Spleen (tissue), 11 donors: ENCODE results near the gene CHST13. TPM values are rescaled to one million over a fixed set of nuclear protein-coding genes. Genes with fewer than 3 reads are reported as not detected.

Source experiments
- DNase-seq: peaks from one replicate; pipeline ENCODE4 v3.0.0-alpha.2; 2020
- H3K27ac ChIP-seq, 8 donors: fragments of 200-600 bp; sonication (generic) in 7 of 8; 1 replicate in 4 of 8; 2 replicates in 4 of 8; pipeline versions ENCODE4 v1.5.0 to v1.8.0; 2016 to 2021; ENCODE audit warnings: inconsistent platforms in 4 of 8, mild to moderate bottlenecking in 4 of 8, moderate library complexity in 1 of 8
- H3K27me3 ChIP-seq, 7 donors: fragments of 200-600 bp; sonication (generic) in 6 of 7; replicated peaks in 1 of 7; 1 replicate in 4 of 7; 2 replicates in 3 of 7; pipeline versions ENCODE4 v1.5.0 to v1.8.0; 2016 to 2021; ENCODE audit warnings: inconsistent platforms in 3 of 7, mild to moderate bottlenecking in 1 of 7
- H3K36me3 ChIP-seq, 6 donors: fragments of 200-600 bp; sonication (generic) in 5 of 6; 1 replicate in 4 of 6; 2 replicates in 2 of 6; pipeline versions ENCODE4 v1.5.0 to v1.8.0; 2016 to 2021; ENCODE audit warnings: inconsistent platforms in 2 of 6
- H3K4me1 ChIP-seq, 6 donors: fragments of 200-600 bp; sonication (generic) in 5 of 6; 1 replicate in 3 of 6; 2 replicates in 3 of 6; pipeline versions ENCODE4 v1.5.0 to v1.8.0; 2016 to 2021; ENCODE audit warnings: inconsistent platforms in 3 of 6
- H3K4me3 ChIP-seq, 8 donors: fragments of 200-600 bp; sonication (generic) in 7 of 8; 1 replicate in 4 of 8; 2 replicates in 4 of 8; pipeline versions ENCODE4 v1.5.0 to v1.8.0; 2016 to 2021; ENCODE audit warnings: inconsistent platforms in 4 of 8, mild to moderate bottlenecking in 4 of 8, moderate library complexity in 2 of 8
- H3K9me3 ChIP-seq, 8 donors: fragments of 200-600 bp; sonication (generic) in 7 of 8; 1 replicate in 4 of 8; 2 replicates in 4 of 8; pipeline versions ENCODE4 v1.5.0 to v1.8.0; 2016 to 2021; ENCODE audit warnings: inconsistent platforms in 4 of 8
- POLR2A ChIP-seq, 3 donors: fragments of 450-650 bp; IDR thresholded peaks; one replicate each; pipeline ENCODE4 v1.5.1; 2017; ENCODE audit warnings: antibody characterized with exemption in 3 of 3, mild to moderate bottlenecking in 1 of 3
- POLR2AphosphoS5 ChIP-seq, 3 donors: sonication (generic); formaldehyde crosslinking; IDR thresholded peaks; one replicate each; pipeline ENCODE4 v1.5.1; 2017; ENCODE audit warnings: antibody characterized with exemption in 3 of 3
- WGBS, 5 donors: extraction: QIAGEN DNeasy Blood & Tissue Kit in 3 of 5; methylation state at CpG; one replicate each; pipeline versions ENCODE4 v1.1.5 to v1.1.7; 2013 to 2018; 5-methylcytosine and 5-hydroxymethylcytosine counted together
- intact Hi-C: fragments of 100-400 bp; cut with DNase I; formaldehyde crosslinking; loops from one replicate; pipeline ENCODE4 v1.15.0; 2023; ENCODE audit warnings: low total_unique reads
- polyA plus RNA-seq, 3 donors: library from polyadenylated mRNA; stranded (reverse); fragments of 200-250 nt; gene quantifications; one replicate each; pipeline ENCODE4 v1.2.1, GENCODE V29; 2013
- total RNA-seq, 7 donors: library from RNA; depleted of rRNA in 3 of 7; stranded (reverse); fragments of >200 nt in 3 of 7; fragmentation: NEBNext Ultra II Directional in 4 of 7; extraction: Animal tissue kit (Norgen Biotek cat#: 25700) in 4 of 7; gene quantifications; one replicate each; pipeline versions ENCODE4 v1.1.0 to v1.2.1, GENCODE V29; 2016 to 2021
- TF ChIP-seq, protein P1 (sequence below), 11 experiments: fragments of 200-600 bp in 7 of 11; fragments of 450-650 bp in 4 of 11; sonication (generic) in 4 of 11; IDR thresholded peaks in 8 of 11; conservative IDR thresholded peaks in 3 of 11; 1 replicate in 7 of 11; 2 replicates in 4 of 11; pipeline versions ENCODE4 v1.4.0 to v1.8.0; 2016 to 2021; ENCODE audit warnings: antibody characterized with exemption in 11 of 11, inconsistent platforms in 4 of 11, mild to moderate bottlenecking in 1 of 11
- donor health status: healthy with polysubstance abuse.
- donor health status: DM: no; HTN: no; CAD: no; lungs with moderate emphysema.
- donor health status: DM: no; HTN: no; CAD: no.
- donor health status: Bipolar disorder and iron deficiency.
- donor health status: healthy.
- donor health status: DM: no; HTN: no; CAD: no.
- donor health status: DM: yes; HTN: yes; CAD: no.

Gene CHST13
- total and polyA plus RNA-seq, 10 donors, result 0.26 to 11.2 (median 2.9) TPM

DNA sequence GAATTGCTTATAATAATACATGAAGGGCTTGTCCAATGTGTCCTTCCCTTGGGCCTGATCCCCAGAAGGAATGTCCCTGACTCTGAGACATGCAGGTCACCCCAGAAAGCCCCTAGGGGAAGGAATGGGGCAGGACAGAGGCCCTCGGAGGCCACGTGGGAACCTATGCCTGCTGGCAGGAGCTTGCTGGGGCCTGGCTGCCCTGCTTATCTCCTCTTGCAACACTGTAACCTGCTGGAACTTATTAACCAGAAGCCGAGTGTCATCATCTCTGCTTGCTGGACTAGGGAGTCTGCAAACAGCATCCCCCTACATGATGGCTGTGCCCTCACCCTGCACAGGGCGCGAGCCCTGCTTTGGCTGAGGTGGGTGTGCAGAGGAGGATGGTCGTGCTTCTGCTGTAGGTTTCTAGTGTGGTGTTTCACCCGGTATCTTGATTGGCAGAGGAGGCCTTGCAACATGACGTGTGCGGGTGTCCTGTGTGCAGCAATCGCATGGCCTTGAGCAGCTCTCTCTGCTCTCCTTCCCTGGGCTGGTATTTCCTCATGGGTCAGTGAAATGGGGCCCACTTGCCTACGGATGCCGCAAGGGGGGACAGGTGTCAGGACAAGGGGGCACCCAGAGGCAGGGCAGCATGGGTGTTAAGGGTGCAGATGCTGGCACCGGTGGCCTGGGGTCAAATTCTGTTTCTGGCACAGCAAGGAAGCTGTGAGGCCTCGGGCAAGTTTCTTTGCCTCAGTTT lies 5.0 kb downstream of the CHST13 start:
- WGBS, 5 donors, result 45 to 77% (median 65%) methylated on average over 11 to 14 of the region's 14 CpGs
- H3K27me3 ChIP-seq, result peaks cover 0 to 37% (median 11%) of the 10 kb centered on the region in 7 donors
- H3K9me3 ChIP-seq, result no peaks in the 10 kb centered on the region
- peaks cover 3 to 71% (median 38%) of the 10 kb centered on the region in 6 donors for H3K4me1 ChIP-seq
- intact Hi-C loops, result loop anchor here (5.0 to 10.0 kb wide), 2 partner anchors 126 to 1018 kb away; partner anchors contain the start of gene TXNRD3
- peak; percentile 78 for DNase-seq
- no peaks in the 10 kb centered on the region for H3K36me3 ChIP-seq
- TF ChIP-seq POLR2A (IDR thresholded peaks at IDR 0.05) (no peak), POLR2AphosphoS5 (IDR thresholded peaks at IDR 0.05) (no peak)
- TF ChIP-seq, protein P1, sequence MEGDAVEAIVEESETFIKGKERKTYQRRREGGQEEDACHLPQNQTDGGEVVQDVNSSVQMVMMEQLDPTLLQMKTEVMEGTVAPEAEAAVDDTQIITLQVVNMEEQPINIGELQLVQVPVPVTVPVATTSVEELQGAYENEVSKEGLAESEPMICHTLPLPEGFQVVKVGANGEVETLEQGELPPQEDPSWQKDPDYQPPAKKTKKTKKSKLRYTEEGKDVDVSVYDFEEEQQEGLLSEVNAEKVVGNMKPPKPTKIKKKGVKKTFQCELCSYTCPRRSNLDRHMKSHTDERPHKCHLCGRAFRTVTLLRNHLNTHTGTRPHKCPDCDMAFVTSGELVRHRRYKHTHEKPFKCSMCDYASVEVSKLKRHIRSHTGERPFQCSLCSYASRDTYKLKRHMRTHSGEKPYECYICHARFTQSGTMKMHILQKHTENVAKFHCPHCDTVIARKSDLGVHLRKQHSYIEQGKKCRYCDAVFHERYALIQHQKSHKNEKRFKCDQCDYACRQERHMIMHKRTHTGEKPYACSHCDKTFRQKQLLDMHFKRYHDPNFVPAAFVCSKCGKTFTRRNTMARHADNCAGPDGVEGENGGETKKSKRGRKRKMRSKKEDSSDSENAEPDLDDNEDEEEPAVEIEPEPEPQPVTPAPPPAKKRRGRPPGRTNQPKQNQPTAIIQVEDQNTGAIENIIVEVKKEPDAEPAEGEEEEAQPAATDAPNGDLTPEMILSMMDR (IDR thresholded peaks at IDR 0.05 in 8 of 11, conservative IDR thresholded peaks at IDR 0.05 in 3 of 11), result no peak
- H3K4me3 ChIP-seq, result no peak overlapping the region
- peak overlapping the region in 6 of 8 donors; percentile 67 to 93 (median 78) for H3K27ac ChIP-seq

DNA sequence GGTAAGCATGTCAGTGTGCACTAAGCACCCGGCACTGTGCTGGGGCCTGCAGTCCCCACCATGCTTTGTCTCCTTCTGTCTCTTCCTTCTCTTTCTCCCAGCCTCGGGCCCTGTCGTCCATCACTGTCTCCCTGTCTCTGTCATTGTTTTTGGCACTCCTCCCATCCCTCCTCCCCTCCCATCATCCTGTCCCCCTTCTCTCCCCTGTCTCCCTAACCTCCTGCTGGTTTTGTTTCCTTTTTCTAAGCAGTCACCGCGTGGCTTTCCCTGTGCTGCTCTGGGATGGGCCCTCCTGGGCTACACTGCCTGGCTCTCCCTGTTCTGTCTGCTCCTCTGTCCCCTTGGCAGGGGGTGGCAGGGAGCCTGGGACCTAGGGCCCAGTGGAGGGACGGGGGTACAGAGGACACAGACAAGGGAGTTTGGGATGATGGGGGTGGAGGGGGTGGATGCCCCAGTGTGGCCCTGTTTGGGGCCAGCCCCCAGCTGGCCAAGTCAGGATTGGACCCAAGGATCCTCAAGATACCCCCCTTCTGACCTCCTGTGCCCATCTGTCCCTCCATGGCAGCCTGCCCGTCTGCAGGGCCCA lies 5.7 kb downstream of the CHST13 start:
- intact Hi-C loops, result loop anchor here (5.0 to 10.0 kb wide), 2 partner anchors 125 to 1018 kb away; partner anchors contain the start of gene TXNRD3
- Histone ChIP-seq H3K27ac (peak overlapping the region; percentile 21 to 93 (median 68)), H3K4me1 (peaks cover 1 to 64% (median 30%) of the 10 kb centered on the region in 6 donors), H3K9me3 (no peaks in the 10 kb centered on the region), H3K27me3 (peaks cover 0 to 30% (median 4%) of the 10 kb centered on the region in 7 donors), H3K4me3 (peak overlapping the region in 1 of 8 donors; percentile 12), H3K36me3 (no peaks in the 10 kb centered on the region)
- no peak for DNase-seq
- TF ChIP-seq POLR2AphosphoS5 (IDR thresholded peaks at IDR 0.05) (no peak), POLR2A (IDR thresholded peaks at IDR 0.05) (no peak)
- TF ChIP-seq, protein P1 (IDR thresholded peaks at IDR 0.05 in 8 of 11, conservative IDR thresholded peaks at IDR 0.05 in 3 of 11), result no peak
- 31 to 50% (median 43%) methylated on average over 7 of the region's 7 CpGs for WGBS, 5 donors

DNA sequence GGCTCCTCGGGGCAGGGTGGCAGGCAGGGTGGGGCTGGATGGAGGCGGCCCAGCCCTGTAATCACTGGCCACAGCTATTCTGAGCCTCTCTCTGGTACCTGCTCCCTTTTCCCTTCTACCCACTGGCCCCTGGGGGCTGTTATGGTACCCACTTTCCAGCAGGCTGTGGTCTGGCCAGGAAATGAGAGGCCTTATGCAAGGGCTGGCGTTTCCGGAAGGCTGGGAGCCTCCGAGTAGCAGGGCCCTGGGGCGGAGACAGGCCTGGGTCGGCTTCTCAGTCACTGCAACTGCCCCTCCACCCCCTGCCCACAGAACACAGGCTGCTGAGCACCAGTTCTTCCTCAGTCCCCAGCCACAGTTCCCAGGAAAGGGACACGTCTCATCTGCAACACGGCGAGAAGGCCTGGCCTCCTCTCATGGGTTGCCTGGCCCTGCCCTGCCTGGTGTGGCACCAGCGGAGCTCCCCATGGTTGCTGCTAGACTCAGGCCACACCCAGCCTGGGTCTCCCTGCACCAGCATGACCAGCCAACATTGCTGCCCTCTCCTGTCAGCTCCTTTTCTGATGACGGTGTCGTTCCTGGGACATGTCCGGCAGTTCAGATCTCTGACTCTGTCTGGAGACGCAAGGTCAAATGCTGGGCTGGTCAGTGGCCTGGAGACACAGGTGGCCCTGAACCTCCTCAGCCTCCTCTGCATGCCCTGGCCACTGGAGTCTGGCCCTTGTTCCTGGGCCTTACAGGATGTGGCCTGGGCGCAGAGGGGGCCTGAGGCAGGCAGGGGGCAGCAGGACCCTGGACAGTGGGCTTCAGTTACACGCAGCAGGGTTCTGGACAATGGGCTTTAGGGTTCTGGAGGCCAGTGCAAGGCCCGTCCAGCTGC lies 6.5 kb downstream of the CHST13 start:
- 38 to 64% (median 47%) methylated on average over 15 to 18 of the region's 18 CpGs for WGBS, 5 donors
- Histone ChIP-seq H3K4me1 (peaks cover 0 to 57% (median 25%) of the 10 kb centered on the region in 6 donors), H3K9me3 (no peaks in the 10 kb centered on the region), H3K36me3 (no peaks in the 10 kb centered on the region), H3K27me3 (peaks cover 0 to 23% (median 0%) of the 10 kb centered on the region in 7 donors), H3K4me3 (peak overlapping the region in 1 of 8 donors; percentile 12), H3K27ac (peak overlapping the region; percentile 35 to 93 (median 68))
- intact Hi-C loops, result no loop called here
- peak; percentile 88 for DNase-seq
- TF ChIP-seq, protein P1 (IDR thresholded peaks at IDR 0.05 in 8 of 11, conservative IDR thresholded peaks at IDR 0.05 in 3 of 11), result peak in 1 of 11 experiments; percentile 12
- TF ChIP-seq POLR2A (IDR thresholded peaks at IDR 0.05) (no peak), POLR2AphosphoS5 (IDR thresholded peaks at IDR 0.05) (peak; percentile 48 to 81 (median 56))
